Activated naive CD8-positive, alpha-beta T cell treated with anti-CD3 and anti-CD28 coated beads, Interleukin-2, amount 50 U/mL, for 16 hours (primary cell): Measurements from ENCODE around the gene EFCAB13.
"Not testable (repeated sequence)": the region's sequence is repeated elsewhere in the genome, so short reads cannot be mapped to it uniquely, and the experiment has no call there.

Source experiments
- DNase-seq: peaks from one replicate; pipeline ENCODE4 v3.0.0-alpha.2; 2020; ENCODE audit warnings: low read depth, low spot score

The EFCAB13 gene

DNA sequence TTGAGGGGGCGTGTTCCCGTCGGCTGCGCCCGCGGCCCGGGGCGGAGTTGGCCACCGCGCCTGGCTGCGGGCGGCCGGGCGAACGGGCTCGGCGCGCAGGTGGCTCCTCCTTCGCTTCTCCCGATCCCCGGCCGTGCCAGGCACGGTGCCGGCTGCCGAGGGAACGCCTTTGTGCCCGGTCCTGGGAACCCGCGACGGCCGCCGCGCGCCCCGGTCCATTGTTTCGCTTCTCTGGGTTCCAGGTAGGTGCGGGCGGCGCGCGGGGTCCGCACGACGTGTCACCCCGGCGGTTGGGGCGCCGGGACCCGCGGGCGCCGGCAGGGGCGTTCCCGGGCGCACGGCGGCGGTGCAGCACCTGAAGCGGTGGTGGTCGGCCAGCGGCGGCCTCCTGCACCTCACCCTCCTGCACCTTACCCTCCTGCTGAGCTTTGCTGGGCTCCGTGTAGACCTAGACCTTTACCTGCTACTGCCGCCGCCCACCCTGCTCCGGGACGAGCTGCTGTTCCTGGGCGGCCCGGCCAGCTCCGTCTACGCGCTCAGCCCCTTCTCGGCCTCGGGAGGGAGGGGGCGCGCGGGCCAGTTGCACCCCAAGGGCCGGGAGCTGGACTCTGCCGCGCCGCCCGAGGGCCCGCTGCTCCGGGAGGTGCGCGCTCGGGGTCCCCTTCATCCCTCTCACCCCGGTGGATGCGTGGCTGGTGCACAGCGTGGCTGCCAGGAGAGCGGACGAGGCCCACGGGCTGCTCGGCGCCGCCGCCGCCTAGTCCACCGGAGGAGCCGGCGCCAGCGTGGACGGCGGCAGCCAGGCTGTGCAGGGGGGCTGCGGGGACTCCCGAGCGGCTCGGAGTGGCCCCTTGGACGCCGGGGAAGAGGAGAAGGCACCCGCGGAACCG lies 99.9 kb downstream of the EFCAB13 start:
- DNase-seq = no peak

DNA sequence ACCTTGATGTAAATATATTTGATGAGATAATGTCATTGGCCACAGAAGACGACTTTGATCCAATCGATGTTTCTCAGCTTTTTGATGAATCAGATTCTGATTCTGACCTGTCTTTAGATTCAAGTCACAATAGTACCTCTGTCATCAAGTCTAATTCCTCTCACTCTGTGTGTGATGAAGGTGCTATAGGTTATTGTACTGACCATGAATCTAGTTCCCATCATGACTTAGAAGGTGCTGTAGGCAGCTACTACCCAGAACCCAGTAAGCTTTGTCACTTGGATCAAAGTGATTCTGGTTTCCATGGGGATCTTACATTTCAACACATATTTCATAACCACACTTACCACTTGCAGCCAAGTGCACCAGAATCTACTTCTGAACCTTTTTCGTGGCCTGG lies 101.5 kb downstream of the EFCAB13 start:
- DNase-seq = not testable (repeated sequence)

GRCh38 chr17:47425887-47426635 lies 102.3 kb downstream of the EFCAB13 start:
- not testable (repeated sequence) for DNase-seq

DNA sequence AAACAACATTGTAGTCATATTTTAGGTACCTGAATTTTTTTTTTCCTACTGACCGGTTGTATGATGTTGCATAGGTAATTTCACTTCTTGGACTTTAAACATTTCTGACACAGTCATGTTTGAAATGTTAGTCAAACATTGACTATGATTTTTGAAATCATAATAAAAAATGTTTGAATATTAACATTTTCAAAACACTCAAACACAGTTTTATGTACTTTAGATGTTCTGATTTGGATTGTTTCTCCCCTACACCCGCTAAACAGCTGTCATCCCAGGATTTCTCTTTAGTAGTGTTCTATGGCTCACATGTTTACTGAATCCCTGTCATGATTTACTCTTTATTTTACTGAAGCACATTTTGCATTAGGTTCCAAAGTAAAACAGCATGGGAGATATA lies 104.2 kb downstream of the EFCAB13 start:
- DNase-seq = no peak

GRCh38 chr17:47432240-47432639 lies 108.5 kb downstream of the EFCAB13 start:
- DNase-seq = not testable (repeated sequence)

DNA sequence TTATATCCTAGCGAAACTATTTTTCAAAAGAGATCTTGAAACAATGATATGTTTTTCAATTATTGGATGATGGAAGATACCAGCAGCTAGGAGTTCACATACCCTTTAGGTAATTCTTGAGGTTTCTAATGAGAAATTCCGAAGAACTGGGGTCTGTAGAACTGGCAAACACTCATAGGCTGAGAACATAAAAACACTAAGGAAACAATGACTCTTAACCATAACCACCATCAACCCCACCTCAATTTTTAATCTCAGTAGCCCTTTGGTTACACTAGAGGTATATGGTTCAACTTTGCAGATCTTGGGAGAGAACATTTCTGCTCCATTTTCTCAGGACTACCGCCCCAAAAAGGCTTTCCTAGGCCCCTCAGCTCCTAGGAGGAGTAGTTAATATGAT lies 141.4 kb downstream of the EFCAB13 start:
- no peak for DNase-seq

DNA sequence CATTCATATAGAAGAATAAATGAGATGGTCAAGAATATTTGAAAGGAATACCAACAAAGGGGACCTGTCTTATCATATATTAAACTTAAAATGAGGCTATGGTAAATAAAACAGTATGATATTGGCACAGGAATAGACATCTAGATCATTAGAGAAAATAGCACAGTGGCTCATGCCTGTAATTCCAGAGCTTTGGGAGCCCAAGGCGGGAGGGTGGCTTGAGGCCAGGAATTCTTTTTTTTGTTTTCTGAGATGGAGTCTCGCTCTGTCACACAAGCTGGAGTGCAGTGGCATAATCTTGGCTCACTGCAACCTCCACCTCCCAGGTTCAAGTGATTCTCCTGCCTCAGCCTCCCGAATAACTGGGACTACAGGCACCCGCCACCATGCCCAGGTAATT lies 143.2 kb downstream of the EFCAB13 start:
- DNase-seq = not testable (repeated sequence)

DNA sequence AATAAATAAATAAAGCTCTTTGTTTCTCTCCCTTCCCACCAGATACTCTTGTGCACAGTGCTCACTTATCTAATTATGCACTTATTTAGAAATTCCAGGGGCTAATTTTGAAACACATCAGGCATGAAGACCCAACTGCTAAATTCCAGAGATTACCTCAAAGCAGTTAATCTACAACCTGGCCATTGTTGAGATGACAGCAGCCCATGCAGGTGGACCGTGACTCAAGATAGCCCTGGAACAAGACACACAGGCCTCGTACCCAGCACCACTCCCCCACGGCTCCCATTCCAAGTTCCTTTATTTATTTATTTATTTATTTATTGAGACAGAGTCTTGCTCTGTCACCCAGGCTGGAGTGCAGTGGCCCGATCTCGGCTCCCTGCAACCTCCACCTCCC lies 147.1 kb downstream of the EFCAB13 start:
- no peak for DNase-seq

DNA sequence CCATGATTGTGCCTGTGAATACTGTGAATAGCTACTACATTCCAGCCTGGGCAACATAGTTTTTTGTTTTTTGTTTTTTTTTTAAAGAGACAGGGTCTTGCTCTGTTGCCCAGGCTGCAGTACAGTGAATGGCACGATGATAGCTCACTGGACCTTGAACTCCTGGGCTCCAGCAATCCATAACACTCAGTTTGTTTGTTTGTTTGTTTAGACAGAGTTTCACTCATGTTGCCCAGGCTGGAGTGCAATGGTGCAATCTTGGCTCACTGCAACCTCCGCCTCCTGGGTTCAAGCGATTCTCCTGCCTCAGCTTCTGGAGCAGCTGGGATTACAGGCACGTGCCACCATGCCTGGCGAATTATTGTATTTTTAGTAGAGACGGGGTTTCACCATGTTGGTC lies 148.3 kb downstream of the EFCAB13 start:
- DNase-seq = not testable (repeated sequence)
